ENCODE measurements around the gene PRKAG2.

- TF ChIP-seq, protein P1, sequence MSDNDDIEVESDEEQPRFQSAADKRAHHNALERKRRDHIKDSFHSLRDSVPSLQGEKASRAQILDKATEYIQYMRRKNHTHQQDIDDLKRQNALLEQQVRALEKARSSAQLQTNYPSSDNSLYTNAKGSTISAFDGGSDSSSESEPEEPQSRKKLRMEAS (IDR thresholded peaks at IDR 0.05; ENCODE audit: low read depth): no peak
- TF ChIP-seq CTCF (IDR thresholded peaks at IDR 0.05) (no peak), TCF12 (IDR thresholded peaks at IDR 0.05) (no peak), GABPA (IDR thresholded peaks at IDR 0.05; ENCODE audit: low read depth) (no peak), SIN3A (IDR thresholded peaks at IDR 0.05; ENCODE audit: borderline replicate concordance, low read depth, low read length) (no peak), NFIC (IDR thresholded peaks at IDR 0.05; ENCODE audit: borderline replicate concordance) (no peak), USF1 (IDR thresholded peaks at IDR 0.05; ENCODE audit: borderline replicate concordance, low read depth) (no peak)
Observed at GRCh38 chr7:151847136-151847535, 29.8 kb downstream of the PRKAG2 start.
